Fibroblast of lung (primary cell): Measurements from ENCODE around the gene PPFIBP1. TPM values are rescaled to one million over a fixed set of nuclear protein-coding genes. Genes with fewer than 3 reads are reported as not detected.

ENCODE experiments used
- DNase-seq, 2 donors: peaks; one replicate each; pipeline versions ENCODE4 v3.0.0 to v3.0.0-alpha.2; 2010; ENCODE audit warnings: low read depth in 2 of 2
- H2AFZ ChIP-seq: 2 replicates; pipeline ENCODE4 v1.5.1; 2012; ENCODE audit warnings: low read length, control low read depth, inconsistent platforms
- H3K27ac ChIP-seq: 2 replicates; pipeline ENCODE4 v1.5.1; 2011; ENCODE audit warnings: low read length, control low read depth; ENCODE audit not compliant: insufficient read depth
- H3K27me3 ChIP-seq: 2 replicates; pipeline ENCODE4 v1.5.1; 2011; ENCODE audit warnings: mild to moderate bottlenecking, low read length; ENCODE audit not compliant: control insufficient read depth, insufficient read depth
- H3K36me3 ChIP-seq: 2 replicates; pipeline ENCODE4 v1.5.1; 2011; ENCODE audit warnings: low read length; ENCODE audit not compliant: control insufficient read depth, insufficient read depth
- H3K4me1 ChIP-seq: 2 replicates; pipeline ENCODE4 v1.5.1; 2011; ENCODE audit warnings: low read length; ENCODE audit not compliant: control insufficient read depth, insufficient read depth; ENCODE audit errors: extremely low read depth
- H3K4me2 ChIP-seq: 2 replicates; pipeline ENCODE4 v1.5.1; 2011; ENCODE audit warnings: low read length, control low read depth; ENCODE audit not compliant: insufficient read depth; ENCODE audit errors: extremely low read depth
- H3K4me3 ChIP-seq, 4 experiments: fragments of 200-600 bp in 1 of 4; sonication (generic) in 1 of 4; replicated peaks in 1 of 4; 2 replicates each; pipeline ENCODE4 v1.5.1; 2011 to 2016; ENCODE audit warnings: low read length in 4 of 4, low read depth in 3 of 4, mild to moderate bottlenecking in 3 of 4, control low read depth in 2 of 4, inconsistent platforms in 1 of 4, mixed read lengths in 1 of 4; ENCODE audit not compliant: insufficient read depth in 1 of 4; ENCODE audit errors: control extremely low read depth in 1 of 4
- H3K79me2 ChIP-seq: 2 replicates; pipeline ENCODE4 v1.5.1; 2012; ENCODE audit warnings: mild to moderate bottlenecking, low read length, inconsistent platforms; ENCODE audit not compliant: control insufficient read depth, insufficient read depth
- H3K9ac ChIP-seq: 2 replicates; pipeline ENCODE4 v1.5.1; 2011; ENCODE audit warnings: mild to moderate bottlenecking, low read length, control low read depth; ENCODE audit not compliant: insufficient read depth
- H3K9me3 ChIP-seq: 2 replicates; pipeline ENCODE4 v1.5.1; 2012; ENCODE audit warnings: low read depth, low read length; ENCODE audit not compliant: control insufficient read depth, insufficient read depth
- H4K20me1 ChIP-seq: 2 replicates; pipeline ENCODE4 v1.5.1; 2011; ENCODE audit warnings: low read length; ENCODE audit not compliant: control insufficient read depth, insufficient read depth; ENCODE audit errors: extremely low read depth
- EZH2 ChIP-seq: IDR thresholded peaks from 2 replicates; pipeline ENCODE4 v1.5.1; 2012; ENCODE audit warnings: low read length, control low read depth, mild to moderate bottlenecking; ENCODE audit errors: missing control alignments
- polyA plus RNA-seq, 2 donors: library from polyadenylated mRNA; depleted of rRNA in 1 of 2; stranded (reverse) in 1 of 2; unstranded in 1 of 2; fragments of >200 nt; gene quantifications; 2 replicates each; pipeline ENCODE4 v1.2.1, GENCODE V29; 2011 to 2012; ENCODE audit warnings: missing spikeins in 1 of 2
- total RNA-seq: library from RNA; depleted of rRNA; stranded (reverse); fragments of >200 nt; gene quantifications from 2 replicates; pipeline ENCODE4 v1.2.1, GENCODE V29; 2014
- TF ChIP-seq, protein P1 (sequence below), 2 donors: IDR thresholded peaks in 1 of 2; conservative IDR thresholded peaks in 1 of 2; 1 replicate in 1 of 2; 2 replicates in 1 of 2; pipeline ENCODE4 v1.5.1; 2011 to 2012; ENCODE audit warnings: low read length in 2 of 2, control low read depth in 1 of 2, inconsistent platforms in 1 of 2, low read depth in 1 of 2, mild to moderate bottlenecking in 1 of 2

PPFIBP1 gene
- total and polyA plus RNA-seq, 2 donors (not counting 1 experiment from before 2014, with no cell fraction given): 65.1 to 93.0 TPM

DNA sequence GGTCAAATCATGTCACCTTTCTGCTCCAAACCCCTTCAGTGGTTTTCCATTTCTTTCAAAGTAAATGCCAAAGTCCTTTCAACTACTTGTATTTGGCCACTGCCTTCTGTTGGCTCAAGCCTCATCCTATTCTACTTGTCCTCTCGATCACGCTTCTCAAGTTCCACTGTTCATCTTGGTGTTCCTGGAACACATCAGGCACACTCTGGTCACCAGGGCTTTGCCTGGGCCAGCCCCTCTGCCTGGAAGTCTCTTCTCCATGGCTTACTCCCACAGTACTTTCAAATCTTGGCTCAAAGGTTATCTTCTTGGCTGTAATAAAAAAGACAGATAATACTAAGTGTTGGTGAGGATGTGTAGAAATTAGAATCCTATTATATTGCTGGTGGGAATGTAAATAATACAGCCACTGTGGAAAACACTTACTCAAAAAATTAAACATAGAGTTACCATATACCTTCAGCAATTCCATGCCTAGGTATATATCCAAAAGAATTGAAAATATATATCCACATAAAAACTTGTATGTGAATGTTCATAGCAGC, 17.3 kb upstream of the PPFIBP1 start:
- DNase-seq: no peak
- no peak overlapping the region for H3K9ac ChIP-seq
- no peak for TF ChIP-seq EZH2
- TF ChIP-seq, protein P1, sequence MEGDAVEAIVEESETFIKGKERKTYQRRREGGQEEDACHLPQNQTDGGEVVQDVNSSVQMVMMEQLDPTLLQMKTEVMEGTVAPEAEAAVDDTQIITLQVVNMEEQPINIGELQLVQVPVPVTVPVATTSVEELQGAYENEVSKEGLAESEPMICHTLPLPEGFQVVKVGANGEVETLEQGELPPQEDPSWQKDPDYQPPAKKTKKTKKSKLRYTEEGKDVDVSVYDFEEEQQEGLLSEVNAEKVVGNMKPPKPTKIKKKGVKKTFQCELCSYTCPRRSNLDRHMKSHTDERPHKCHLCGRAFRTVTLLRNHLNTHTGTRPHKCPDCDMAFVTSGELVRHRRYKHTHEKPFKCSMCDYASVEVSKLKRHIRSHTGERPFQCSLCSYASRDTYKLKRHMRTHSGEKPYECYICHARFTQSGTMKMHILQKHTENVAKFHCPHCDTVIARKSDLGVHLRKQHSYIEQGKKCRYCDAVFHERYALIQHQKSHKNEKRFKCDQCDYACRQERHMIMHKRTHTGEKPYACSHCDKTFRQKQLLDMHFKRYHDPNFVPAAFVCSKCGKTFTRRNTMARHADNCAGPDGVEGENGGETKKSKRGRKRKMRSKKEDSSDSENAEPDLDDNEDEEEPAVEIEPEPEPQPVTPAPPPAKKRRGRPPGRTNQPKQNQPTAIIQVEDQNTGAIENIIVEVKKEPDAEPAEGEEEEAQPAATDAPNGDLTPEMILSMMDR (conservative IDR thresholded peaks at IDR 0.05 in 1 of 2, IDR thresholded peaks at IDR 0.05 in 1 of 2; ENCODE audit: low read depth in 1 of 2, low read length in 2 of 2): no peak
- H2AFZ ChIP-seq: no peak overlapping the region
- H3K79me2 ChIP-seq: no peaks in the 10 kb centered on the region
- peaks cover 3% of the 10 kb centered on the region for H3K4me1 ChIP-seq
- no peaks in the 10 kb centered on the region for H3K9me3 ChIP-seq
- no peaks in the 10 kb centered on the region for H4K20me1 ChIP-seq
- no peak overlapping the region for H3K27ac ChIP-seq
- H3K36me3 ChIP-seq: no peaks in the 10 kb centered on the region
- no peak overlapping the region for H3K4me3 ChIP-seq
- no peaks in the 10 kb centered on the region for H3K27me3 ChIP-seq
- H3K4me2 ChIP-seq: no peak overlapping the region

DNA sequence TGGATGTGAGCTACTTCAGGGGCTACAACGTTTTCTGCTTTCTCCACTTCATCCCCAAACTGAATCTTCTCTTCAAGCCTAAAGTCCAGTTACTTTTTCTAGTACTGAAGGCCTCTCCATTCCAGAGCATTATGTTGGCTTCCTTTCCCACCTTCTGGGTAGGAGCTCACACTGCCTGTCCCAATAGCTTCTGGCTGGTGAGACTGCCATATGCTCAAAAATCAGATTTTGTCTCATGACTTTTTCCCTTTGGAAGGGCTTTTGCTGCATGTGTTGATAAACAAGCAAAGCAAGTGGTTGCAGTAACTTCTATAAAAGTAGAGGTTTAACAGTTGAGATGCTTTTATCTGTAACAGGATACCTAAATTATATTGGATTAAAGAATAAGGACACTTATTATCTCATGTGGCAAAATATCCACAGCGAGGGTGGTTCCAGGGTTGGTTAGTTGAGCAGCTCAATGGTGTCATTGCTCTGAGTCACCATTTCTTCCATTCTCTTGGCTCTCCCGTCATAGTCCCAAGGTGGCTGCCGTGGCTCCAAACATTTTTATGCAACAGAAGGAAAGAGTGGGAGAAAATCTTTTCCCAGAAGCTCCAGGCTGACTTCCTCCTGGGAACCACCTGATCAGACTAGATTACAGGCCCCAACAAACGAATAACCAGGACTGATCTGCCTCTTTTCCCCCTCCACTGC, 15.1 kb upstream of the PPFIBP1 start:
- no peak for DNase-seq
- Histone ChIP-seq H3K27me3 (no peaks in the 10 kb centered on the region), H3K4me3 (no peak overlapping the region)

GRCh38 chr12:27511031-27511722, 12.8 kb upstream of the PPFIBP1 start:
- TF ChIP-seq, protein P1 (conservative IDR thresholded peaks at IDR 0.05 in 1 of 2, IDR thresholded peaks at IDR 0.05 in 1 of 2; ENCODE audit: low read depth in 1 of 2, low read length in 2 of 2): no peak
- TF ChIP-seq EZH2: no peak
- H4K20me1 ChIP-seq: no peaks in the 10 kb centered on the region
- H3K4me2 ChIP-seq: no peak overlapping the region
- H3K27me3 ChIP-seq: no peaks in the 10 kb centered on the region
- H3K9ac ChIP-seq: no peak overlapping the region
- H3K4me3 ChIP-seq: no peak overlapping the region
- no peaks in the 10 kb centered on the region for H3K36me3 ChIP-seq
- no peak overlapping the region for H3K27ac ChIP-seq
- H3K4me1 ChIP-seq: no peaks in the 10 kb centered on the region
- peak; percentile 79 to 93 for DNase-seq
- H2AFZ ChIP-seq: no peak overlapping the region
- no peaks in the 10 kb centered on the region for H3K9me3 ChIP-seq
- H3K79me2 ChIP-seq: no peaks in the 10 kb centered on the region

More for the DNA sequence above, 15.1 kb upstream of the PPFIBP1 start:
- TF ChIP-seq, protein P1 (conservative IDR thresholded peaks at IDR 0.05 in 1 of 2, IDR thresholded peaks at IDR 0.05 in 1 of 2; ENCODE audit: low read depth in 1 of 2, low read length in 2 of 2): no peak
- no peak for TF ChIP-seq EZH2
- no peaks in the 10 kb centered on the region for H3K9me3 ChIP-seq
- H3K4me2 ChIP-seq: no peak overlapping the region
- no peaks in the 10 kb centered on the region for H3K79me2 ChIP-seq
- no peak overlapping the region for H3K27ac ChIP-seq
- no peak overlapping the region for H2AFZ ChIP-seq
- H3K4me1 ChIP-seq: peaks cover 3% of the 10 kb centered on the region
- no peaks in the 10 kb centered on the region for H4K20me1 ChIP-seq
- H3K9ac ChIP-seq: no peak overlapping the region
- no peaks in the 10 kb centered on the region for H3K36me3 ChIP-seq
